Stimulated activated naive B cell treated with anti-CD40 and anti-IgM and Interleukin-4, amounts not matched to agents 10 μg/mL and 1 μg/mL and 100 μg/mL, for 72 hours (primary cell): ENCODE results near the gene TNS3.
A peak's percentile ranks its signal among the peaks of the same experiment; 100 is the strongest.
"Not testable (repeated sequence)": the region's sequence is repeated elsewhere in the genome, so short reads cannot be mapped to it uniquely, and the experiment has no call there.

Experiments used
- ATAC-seq, 2 donors: fragments of 150-1000 bp; cut with Tn5 transposase; replicated peaks; 2 replicates each; pipeline ENCODE4 v1.10.0; 2021; ENCODE audit warnings: moderate library complexity in 1 of 2
- DNase-seq: peaks from one replicate; pipeline ENCODE4 v3.0.0; 2021
- H3K27ac Mint-ChIP-seq: one replicate; pipeline ENCODE4 v1.8.0; 2022; ENCODE audit warnings: mild to moderate bottlenecking, mixed read lengths
- H3K27me3 Mint-ChIP-seq, 2 donors: one replicate each; pipeline ENCODE4 v1.8.0; 2022; ENCODE audit warnings: mixed read lengths in 2 of 2
- H3K36me3 Mint-ChIP-seq, 2 donors: one replicate each; pipeline ENCODE4 v1.8.0; 2022; ENCODE audit warnings: mixed read lengths in 2 of 2, mild to moderate bottlenecking in 1 of 2
- H3K4me1 Mint-ChIP-seq, 2 donors: one replicate each; pipeline ENCODE4 v1.8.0; 2022; ENCODE audit warnings: mixed read lengths in 2 of 2, mild to moderate bottlenecking in 1 of 2
- H3K4me3 Mint-ChIP-seq, 2 donors: one replicate each; pipeline ENCODE4 v1.8.0; 2022; ENCODE audit warnings: mild to moderate bottlenecking in 2 of 2, mixed read lengths in 2 of 2, moderate library complexity in 1 of 2
- H3K9me3 Mint-ChIP-seq, 2 donors: one replicate each; pipeline ENCODE4 v1.8.0; 2022; ENCODE audit warnings: mixed read lengths in 2 of 2, mild to moderate bottlenecking in 1 of 2

TNS3 gene

DNA sequence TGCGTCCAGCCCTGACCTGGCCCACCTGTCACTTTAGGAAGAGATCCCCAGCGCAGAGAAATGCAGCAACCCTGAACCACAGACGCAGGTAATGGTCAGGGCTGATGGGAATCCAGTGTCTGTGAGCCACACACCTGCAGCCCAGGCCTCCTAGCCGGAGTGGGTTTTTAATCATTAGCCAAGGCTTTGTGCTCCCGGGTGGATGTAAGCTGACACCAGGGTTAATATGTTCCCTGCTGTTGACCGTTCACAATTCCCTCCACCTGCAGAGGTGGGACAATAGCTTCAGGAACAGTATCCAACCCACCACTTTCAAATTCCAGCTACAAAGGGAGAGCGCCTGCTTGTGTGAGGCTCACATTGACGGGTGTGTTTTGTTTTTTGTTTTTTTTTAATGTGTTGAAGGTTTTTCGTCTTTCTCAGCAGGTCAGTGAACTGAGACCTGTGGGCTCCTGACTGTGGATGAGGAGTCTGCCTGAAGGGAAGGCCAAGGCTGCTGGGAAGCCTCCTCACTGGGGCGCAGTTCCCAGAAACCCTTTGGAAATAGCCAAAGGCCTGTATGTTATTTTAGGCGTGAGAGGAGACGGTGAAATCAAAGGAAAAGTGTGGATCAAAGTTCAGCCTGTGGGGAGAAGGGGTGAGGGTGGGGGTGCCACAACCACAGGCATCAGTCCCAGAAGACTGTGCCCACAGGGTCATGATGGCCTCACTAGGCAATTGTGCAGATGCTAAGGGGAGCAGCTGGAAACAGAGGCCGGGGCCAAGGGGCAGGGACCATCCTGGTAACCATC is 111.1 kb downstream of the TNS3 start:
- Mint-ChIP-seq H3K4me3 (no peak overlapping the region), H3K9me3 (no peaks in the 10 kb centered on the region), H3K27ac (no peak overlapping the region), H3K27me3 (no peaks in the 10 kb centered on the region), H3K36me3 (peaks cover 1 to 28% of the 10 kb centered on the region in 2 donors), H3K4me1 (peaks cover under 1 to 4% of the 10 kb centered on the region in 2 donors)
- DNase-seq (no peak), ATAC-seq (no peak)

DNA sequence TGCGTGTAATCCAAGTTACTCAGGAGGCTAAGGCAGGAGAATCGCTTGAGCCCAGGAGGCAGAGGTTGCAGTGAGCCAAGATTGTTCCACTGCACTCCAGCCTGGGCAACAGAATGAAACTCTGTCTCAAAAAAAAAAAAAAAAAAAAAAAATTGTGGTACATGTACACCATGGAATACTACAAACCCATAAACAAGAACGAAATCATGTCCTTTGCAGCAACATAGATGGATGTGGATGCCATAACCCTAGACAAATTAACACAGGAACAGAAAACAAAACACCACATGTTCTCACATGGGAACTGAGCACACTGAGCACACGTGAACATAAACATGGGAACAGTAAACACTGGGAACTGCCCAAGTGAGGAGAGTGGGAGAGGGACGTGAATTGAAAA is 112.1 kb downstream of the TNS3 start:
- H3K4me3 Mint-ChIP-seq, H3K27ac Mint-ChIP-seq, H3K9me3 Mint-ChIP-seq, DNase-seq, ATAC-seq, H3K27me3 Mint-ChIP-seq, H3K4me1 Mint-ChIP-seq: not testable (repeated sequence)
- peaks cover 1 to 28% of the 10 kb centered on the region in 2 donors for H3K36me3 Mint-ChIP-seq

DNA sequence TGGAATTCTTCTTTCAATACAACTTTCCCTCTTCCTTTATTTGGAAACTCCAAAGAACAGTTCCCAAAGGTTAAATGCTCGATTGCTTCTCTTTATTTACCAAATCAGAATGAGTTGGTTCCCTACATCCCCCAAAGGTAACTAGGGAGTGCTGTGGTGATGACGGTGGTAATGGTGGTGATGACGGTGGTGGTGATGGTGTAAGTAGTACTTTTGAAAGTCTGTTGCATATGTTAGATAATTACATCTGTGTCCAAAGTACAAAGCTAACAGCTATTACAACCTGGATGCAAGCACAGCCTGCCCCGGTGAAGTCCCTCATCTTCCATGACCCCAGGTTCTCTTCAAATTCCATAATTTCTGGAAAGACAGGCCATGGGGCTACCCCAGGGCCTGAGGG is 115.1 kb downstream of the TNS3 start:
- Mint-ChIP-seq H3K4me1 (no peaks in the 10 kb centered on the region), H3K27me3 (no peaks in the 10 kb centered on the region), H3K27ac (no peak overlapping the region), H3K4me3 (no peak overlapping the region), H3K36me3 (peaks cover 0 to 24% of the 10 kb centered on the region in 2 donors), H3K9me3 (no peaks in the 10 kb centered on the region)
- ATAC-seq (no peak), DNase-seq (no peak)

DNA sequence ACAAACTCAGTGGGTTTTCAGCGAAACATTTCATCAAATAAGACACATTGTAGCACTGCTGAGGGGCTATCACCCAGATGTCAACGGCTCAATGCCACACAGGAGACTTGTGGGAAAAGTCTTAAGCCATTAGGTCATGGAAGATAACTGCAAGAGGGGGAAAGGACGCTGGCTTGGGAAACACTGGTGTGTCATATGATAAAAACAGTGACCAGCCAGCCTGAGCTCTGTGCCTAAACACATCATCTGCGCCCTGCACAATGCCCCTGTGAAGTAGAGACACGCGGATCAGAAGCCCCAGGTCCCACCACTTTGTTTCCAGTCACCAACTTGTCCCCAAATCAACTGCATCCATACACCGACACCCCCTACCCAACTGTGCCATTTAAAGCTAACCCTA is 116.7 kb downstream of the TNS3 start:
- Mint-ChIP-seq H3K4me1 (no peaks in the 10 kb centered on the region), H3K4me3 (no peak overlapping the region), H3K27me3 (no peaks in the 10 kb centered on the region), H3K36me3 (peaks cover 0 to 12% of the 10 kb centered on the region in 2 donors), H3K9me3 (no peaks in the 10 kb centered on the region), H3K27ac (no peak overlapping the region)
- ATAC-seq: no peak
- no peak for DNase-seq

DNA sequence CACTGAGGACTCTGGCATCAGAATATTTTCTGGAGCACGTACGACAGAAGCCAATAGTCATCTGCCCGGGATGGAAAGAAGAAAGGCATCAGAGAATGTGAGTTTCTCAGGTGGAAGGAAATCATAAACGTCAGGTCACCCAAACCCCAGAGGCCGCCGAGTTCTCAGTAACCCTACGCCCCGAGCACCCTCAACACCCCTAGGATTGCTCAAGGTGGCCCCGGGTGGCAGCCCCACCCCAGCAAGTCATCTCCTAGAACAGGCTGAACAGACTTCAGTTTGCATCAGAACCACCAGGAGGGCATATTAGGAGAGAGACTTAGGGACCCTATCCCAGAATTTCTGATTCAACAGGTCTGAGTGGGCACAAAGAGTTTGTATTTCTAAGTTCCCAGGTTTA is 117.6 kb downstream of the TNS3 start:
- H3K36me3 Mint-ChIP-seq: peaks cover 0 to 9% of the 10 kb centered on the region in 2 donors
- no peak for DNase-seq
- H3K27me3 Mint-ChIP-seq: no peaks in the 10 kb centered on the region
- no peak overlapping the region for H3K27ac Mint-ChIP-seq
- no peaks in the 10 kb centered on the region for H3K9me3 Mint-ChIP-seq
- no peak for ATAC-seq
- H3K4me1 Mint-ChIP-seq: no peaks in the 10 kb centered on the region
- H3K4me3 Mint-ChIP-seq: no peak overlapping the region

DNA sequence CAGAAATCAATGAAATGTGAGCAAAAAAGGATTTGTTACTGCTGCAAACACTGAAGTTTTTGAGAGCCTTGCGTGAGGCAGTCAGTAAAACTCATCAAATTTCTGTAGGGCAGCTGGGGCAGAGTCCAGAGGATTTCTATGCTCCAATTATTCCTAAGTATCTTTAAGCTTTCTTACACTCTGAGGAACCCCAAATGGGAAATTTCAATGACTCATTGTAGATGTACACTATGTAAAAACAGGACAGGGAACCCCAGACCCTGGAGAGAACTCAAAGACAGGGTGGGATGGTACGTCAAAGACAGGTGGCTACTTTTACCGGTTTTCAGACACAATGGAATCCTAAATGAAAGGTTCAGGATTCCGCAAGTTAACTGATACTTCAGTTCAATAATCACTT is 120.2 kb downstream of the TNS3 start:
- Mint-ChIP-seq H3K27me3 (no peaks in the 10 kb centered on the region), H3K4me1 (peaks cover 10 to 12% of the 10 kb centered on the region in 2 donors), H3K27ac (no peak overlapping the region), H3K4me3 (no peak overlapping the region), H3K9me3 (no peaks in the 10 kb centered on the region), H3K36me3 (peaks cover 0 to 6% of the 10 kb centered on the region in 2 donors)
- ATAC-seq: no peak
- no peak for DNase-seq

DNA sequence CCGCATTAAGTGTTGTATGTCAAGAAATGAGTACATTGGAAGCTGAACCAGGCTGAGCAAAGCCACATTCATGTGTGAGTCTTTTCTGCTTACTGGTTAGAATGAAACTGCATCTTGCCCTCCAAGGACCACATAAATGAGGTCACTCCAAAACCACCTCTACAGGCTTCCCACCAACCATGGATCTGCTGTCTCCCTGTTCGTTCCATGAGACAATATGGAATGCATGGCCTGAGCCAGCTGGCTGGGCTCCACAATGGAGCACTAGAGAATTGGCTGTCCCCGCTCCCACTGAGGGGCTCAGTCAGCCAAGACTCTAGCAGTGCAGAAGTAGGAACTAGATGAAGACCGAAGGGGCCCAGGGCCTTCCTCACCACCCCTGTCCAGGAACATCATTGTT is 120.8 kb downstream of the TNS3 start:
- H3K4me1 Mint-ChIP-seq: peaks cover 10 to 12% of the 10 kb centered on the region in 2 donors
- peaks cover 0 to under 1% of the 10 kb centered on the region in 2 donors for H3K36me3 Mint-ChIP-seq
- no peaks in the 10 kb centered on the region for H3K27me3 Mint-ChIP-seq
- no peak overlapping the region for H3K27ac Mint-ChIP-seq
- ATAC-seq (no peak), DNase-seq (no peak)
- H3K9me3 Mint-ChIP-seq: no peaks in the 10 kb centered on the region
- H3K4me3 Mint-ChIP-seq: no peak overlapping the region

DNA sequence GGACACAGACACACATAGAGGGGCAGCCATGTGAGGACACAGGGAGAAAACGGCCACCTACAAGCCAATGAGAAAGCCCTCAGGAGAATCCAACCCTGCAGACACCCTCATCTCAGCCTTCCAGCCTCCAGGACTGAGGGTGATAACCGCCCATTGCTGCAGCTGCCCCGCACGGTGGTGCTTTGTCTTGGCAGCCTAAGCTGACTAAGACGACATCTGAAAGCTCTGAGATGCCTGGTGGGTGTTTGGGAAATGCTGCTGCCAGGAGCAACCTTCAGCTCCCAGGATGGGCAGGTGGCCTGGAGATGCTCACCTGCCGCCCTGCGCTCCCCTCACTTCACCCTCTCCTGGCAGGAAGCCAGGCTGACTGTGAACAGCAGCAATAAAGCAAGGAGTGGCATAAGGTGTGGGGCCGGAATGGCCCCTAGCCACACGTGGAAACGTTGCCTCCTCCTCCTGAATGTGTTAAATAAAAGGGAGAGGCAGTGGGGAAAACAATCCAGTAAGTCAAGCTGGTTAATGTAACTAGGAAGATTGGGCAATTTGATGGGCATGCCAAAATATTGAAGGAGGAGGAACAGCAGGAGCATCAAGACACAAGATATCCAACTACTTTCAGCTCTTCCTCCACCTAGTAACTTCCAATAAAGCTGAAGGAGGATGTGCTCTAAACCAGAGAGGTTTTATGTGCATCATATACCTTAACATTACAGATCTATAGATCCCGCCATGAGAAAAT is 121.5 kb downstream of the TNS3 start:
- Mint-ChIP-seq H3K27me3 (no peaks in the 10 kb centered on the region), H3K4me1 (peaks cover 13 to 14% of the 10 kb centered on the region in 2 donors), H3K36me3 (peaks cover 2 to 7% of the 10 kb centered on the region in 2 donors), H3K27ac (no peak overlapping the region), H3K9me3 (no peaks in the 10 kb centered on the region), H3K4me3 (no peak overlapping the region)
- DNase-seq (no peak), ATAC-seq (no peak)

DNA sequence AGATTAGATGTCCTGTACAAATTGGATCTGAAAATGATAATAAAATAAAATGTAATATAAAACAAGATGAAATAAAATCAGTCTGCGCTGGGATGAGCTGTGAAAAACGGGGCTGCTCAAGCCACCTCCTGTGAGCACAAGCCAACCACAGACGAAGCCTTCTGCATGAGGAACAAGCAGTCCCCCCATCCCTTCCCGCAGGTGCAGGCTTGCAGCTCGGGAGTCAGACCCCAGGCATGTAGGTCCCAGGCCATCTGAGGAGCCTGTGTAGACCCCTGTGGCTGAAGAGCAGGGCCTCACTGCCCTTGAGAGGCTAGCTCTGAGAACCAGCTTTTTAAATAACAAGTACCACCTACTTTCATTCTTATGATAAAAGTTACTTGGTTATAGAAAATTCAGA is 123.4 kb downstream of the TNS3 start:
- no peak for ATAC-seq
- peaks cover 19 to 32% of the 10 kb centered on the region in 2 donors for H3K4me1 Mint-ChIP-seq
- no peak overlapping the region for H3K4me3 Mint-ChIP-seq
- H3K27me3 Mint-ChIP-seq: no peaks in the 10 kb centered on the region
- H3K36me3 Mint-ChIP-seq: peaks cover 2 to 15% of the 10 kb centered on the region in 2 donors
- no peaks in the 10 kb centered on the region for H3K9me3 Mint-ChIP-seq
- no peak for DNase-seq
- H3K27ac Mint-ChIP-seq: no peak overlapping the region

DNA sequence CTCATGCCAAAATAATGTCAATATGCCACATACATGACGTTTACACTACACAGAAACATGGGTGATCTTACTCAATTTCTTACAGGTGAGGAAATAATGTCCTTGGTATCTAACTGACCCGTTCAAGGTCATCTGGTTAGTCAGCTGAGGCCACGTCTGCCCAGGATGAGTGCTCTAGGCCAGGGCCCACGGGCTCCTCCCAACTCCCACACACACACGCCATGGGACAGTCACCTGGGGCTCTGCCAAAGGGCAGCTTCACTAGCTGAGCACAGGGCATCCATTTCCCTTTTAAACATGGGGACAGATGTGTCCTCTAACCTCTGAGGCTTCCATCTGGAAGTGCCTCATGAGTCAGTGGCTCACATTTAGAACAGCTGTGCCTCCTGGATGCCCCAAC is 123.9 kb downstream of the TNS3 start:
- Mint-ChIP-seq H3K36me3 (peaks cover 2 to 15% of the 10 kb centered on the region in 2 donors), H3K27ac (no peak overlapping the region), H3K4me3 (no peak overlapping the region), H3K4me1 (peaks cover 22 to 36% of the 10 kb centered on the region in 2 donors), H3K27me3 (no peaks in the 10 kb centered on the region), H3K9me3 (no peaks in the 10 kb centered on the region)
- ATAC-seq (peak; percentile 68 to 73), DNase-seq (no peak)

DNA sequence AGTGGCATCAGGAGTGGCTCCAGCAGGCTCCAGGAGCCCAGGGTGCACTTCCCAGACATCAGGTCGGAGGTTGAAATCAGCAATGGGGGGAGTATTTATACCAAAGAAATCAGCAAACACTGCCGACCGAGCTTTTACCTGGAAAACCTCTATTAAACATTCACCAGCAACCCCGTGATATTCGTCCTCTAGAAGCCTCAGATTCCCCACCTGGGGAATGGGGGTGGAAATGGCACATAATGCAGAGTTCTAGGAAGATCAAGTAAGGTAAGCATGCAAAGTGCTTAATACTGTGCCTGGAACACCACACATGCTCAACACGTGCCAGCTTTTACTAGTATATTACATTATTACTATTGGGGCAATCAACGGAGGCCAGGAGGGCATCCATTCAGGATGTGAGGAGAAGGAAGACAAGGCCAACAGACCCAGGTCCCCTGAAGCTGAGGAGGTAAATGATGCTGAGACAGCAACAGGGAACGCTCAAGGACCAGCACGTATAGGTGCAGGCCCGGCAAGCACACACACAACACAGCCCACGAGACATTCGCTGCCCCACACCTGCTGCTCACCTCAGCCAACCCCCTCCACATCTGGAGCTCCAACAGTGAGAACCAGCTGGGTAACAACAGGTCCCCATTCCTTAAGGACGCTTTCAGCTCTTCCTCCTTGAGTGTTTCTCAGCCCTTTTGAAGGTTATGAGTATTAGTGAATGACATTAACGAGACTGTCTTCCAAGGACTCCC is 125.5 kb downstream of the TNS3 start:
- Mint-ChIP-seq H3K9me3 (no peaks in the 10 kb centered on the region), H3K4me1 (peaks cover 22 to 38% of the 10 kb centered on the region in 2 donors), H3K36me3 (peaks cover 2 to 18% of the 10 kb centered on the region in 2 donors), H3K27me3 (no peaks in the 10 kb centered on the region), H3K4me3 (no peak overlapping the region), H3K27ac (no peak overlapping the region)
- DNase-seq (no peak), ATAC-seq (no peak)

DNA sequence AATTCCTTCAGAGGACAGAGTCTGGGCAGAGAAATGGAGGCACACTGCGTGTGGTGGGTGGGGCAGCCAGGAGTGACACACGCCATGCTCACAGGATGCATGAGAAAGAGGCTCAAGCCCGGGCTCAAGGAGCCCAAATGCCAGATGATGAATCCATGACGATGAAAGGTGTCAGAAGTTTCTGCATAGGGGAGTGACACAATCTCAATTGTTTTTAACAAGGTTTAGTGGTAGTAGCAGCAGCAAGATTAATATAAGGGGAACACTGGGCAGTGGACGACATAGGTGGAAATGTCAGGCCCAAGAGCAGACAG is 126.1 kb downstream of the TNS3 start:
- no peaks in the 10 kb centered on the region for H3K9me3 Mint-ChIP-seq
- no peak for DNase-seq
- ATAC-seq: no peak
- H3K27ac Mint-ChIP-seq: no peak overlapping the region
- H3K27me3 Mint-ChIP-seq: no peaks in the 10 kb centered on the region
- no peak overlapping the region for H3K4me3 Mint-ChIP-seq
- peaks cover 2 to 18% of the 10 kb centered on the region in 2 donors for H3K36me3 Mint-ChIP-seq
- peaks cover 22 to 38% of the 10 kb centered on the region in 2 donors for H3K4me1 Mint-ChIP-seq

DNA sequence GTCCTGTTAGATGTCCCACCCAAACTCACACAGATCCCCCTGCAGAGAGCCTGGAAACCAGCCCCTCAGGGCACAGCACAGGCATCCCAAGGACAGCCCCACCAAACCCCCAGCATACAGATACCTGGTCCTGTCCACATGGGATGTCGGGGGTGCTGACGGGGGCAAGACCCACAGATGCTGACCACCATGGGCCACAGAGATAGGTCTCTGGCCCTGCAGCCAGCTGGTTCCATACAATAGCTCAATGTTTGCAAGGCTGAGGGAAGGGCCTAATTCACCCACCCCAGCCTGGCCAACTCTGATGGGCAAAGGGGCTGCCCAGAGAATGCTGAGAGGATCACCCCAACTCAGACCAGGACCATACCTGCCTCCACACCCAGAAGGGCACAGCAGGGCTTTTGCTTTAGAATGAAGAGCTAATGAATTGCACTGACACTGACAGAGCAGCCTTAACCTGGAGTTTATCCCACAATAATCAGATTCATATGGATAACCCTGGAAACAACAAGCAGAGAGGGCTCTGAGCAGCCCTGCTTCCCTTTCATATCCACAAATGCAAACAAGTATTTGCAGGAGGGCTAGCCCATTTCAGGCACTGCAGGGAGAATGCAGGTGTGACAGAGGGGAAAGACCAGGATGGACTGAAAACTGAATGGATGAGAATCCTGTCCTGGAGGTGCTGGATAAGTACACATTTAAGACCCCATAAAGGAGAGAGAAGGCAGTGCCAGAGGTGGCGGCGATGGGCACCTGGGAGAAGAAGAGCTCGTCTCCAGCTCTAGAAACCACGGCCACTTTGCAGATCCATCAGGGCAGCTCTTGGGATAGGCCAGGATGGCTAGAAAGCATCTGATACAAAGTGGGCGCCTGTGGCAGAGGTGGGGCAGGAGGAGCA is 126.7 kb downstream of the TNS3 start:
- Mint-ChIP-seq H3K36me3 (peaks cover 2 to 18% of the 10 kb centered on the region in 2 donors), H3K9me3 (no peaks in the 10 kb centered on the region), H3K4me1 (peaks cover 22 to 38% of the 10 kb centered on the region in 2 donors), H3K27me3 (no peaks in the 10 kb centered on the region), H3K4me3 (no peak overlapping the region), H3K27ac (no peak overlapping the region)
- no peak for DNase-seq
- ATAC-seq: no peak
